ENCODE measurements around the gene MAML2. TPM values are rescaled to one million over a fixed set of nuclear protein-coding genes. Genes with fewer than 3 reads are reported as not detected.

The MAML2 gene
- total RNA-seq, 3 donors from 2014 or later (not counting 1 experiment from before 2014, with no cell fraction given): 14.2 to 20.5 (median 16.1) TPM

- Histone ChIP-seq H3K27ac (ENCODE audit: low read length) (peak overlapping the region; percentile 69), H3K9me3 (ENCODE audit: control insufficient read depth, insufficient read depth, low read length) (no peaks in the 10 kb centered on the region), H3K4me1 (ENCODE audit: control insufficient read depth, insufficient read depth, low read length) (peaks cover 24% of the 10 kb centered on the region), H3K27me3 (ENCODE audit: control insufficient read depth, insufficient read depth, low read length) (no peaks in the 10 kb centered on the region), H3K36me3 (ENCODE audit: control insufficient read depth, insufficient read depth, low read length) (no peaks in the 10 kb centered on the region), H3K4me3 (ENCODE audit: low read length) (no peak overlapping the region)
- intact Hi-C loops (cut with micrococcal nuclease): loop anchor here (2.0 kb wide), 1 partner anchor 51 kb away; no protein-coding TSS in a partner anchor
- no peaks in the 10 kb centered on the region for H3K9me3 Mint-ChIP-seq
- no peak for TF ChIP-seq CTCF (IDR thresholded peaks at IDR 0.05)
- peak overlapping the region; percentile 79 to 82 for H3K27ac Mint-ChIP-seq
- H3K36me3 Mint-ChIP-seq: no peaks in the 10 kb centered on the region
- H3K27me3 Mint-ChIP-seq (ENCODE audit: low read depth in 2 of 2): no peaks in the 10 kb centered on the region
- peak overlapping the region; percentile 22 for H3K4me3 Mint-ChIP-seq
- peaks cover 48% of the 10 kb centered on the region in 2 donors for H3K4me1 Mint-ChIP-seq
- DNase-seq: no peak
- WGBS (ENCODE audit: insufficient coverage): 89% methylated on average over 6 of the region's 7 CpGs
- no peak for ATAC-seq
Measured at GRCh38 chr11:96203567-96204365, 139.2 kb downstream of the MAML2 start.

- Mint-ChIP-seq H3K9me3 (no peaks in the 10 kb centered on the region), H3K27me3 (ENCODE audit: low read depth in 2 of 2) (no peaks in the 10 kb centered on the region), H3K4me3 (no peak overlapping the region), H3K36me3 (no peaks in the 10 kb centered on the region), H3K27ac (no peak overlapping the region), H3K4me1 (peaks cover 20 to 24% of the 10 kb centered on the region in 2 donors)
- Histone ChIP-seq H3K9me3 (ENCODE audit: control insufficient read depth, insufficient read depth, low read length) (no peaks in the 10 kb centered on the region), H3K4me3 (ENCODE audit: low read length) (no peak overlapping the region), H3K27ac (ENCODE audit: low read length) (no peak overlapping the region), H3K4me1 (ENCODE audit: control insufficient read depth, insufficient read depth, low read length) (peaks cover 7% of the 10 kb centered on the region), H3K36me3 (ENCODE audit: control insufficient read depth, insufficient read depth, low read length) (no peaks in the 10 kb centered on the region), H3K27me3 (ENCODE audit: control insufficient read depth, insufficient read depth, low read length) (no peaks in the 10 kb centered on the region)
- no peak for TF ChIP-seq CTCF (IDR thresholded peaks at IDR 0.05)
- intact Hi-C loops (cut with micrococcal nuclease): no loop called here
- DNase-seq (no peak), ATAC-seq (no peak)
Measured at GRCh38 chr11:96200243-96200642, 142.8 kb downstream of the MAML2 start.

GRCh38 chr11:96199563-96200025 lies 143.4 kb downstream of the MAML2 start:
- H3K9me3 ChIP-seq (ENCODE audit: control insufficient read depth, insufficient read depth, low read length): no peaks in the 10 kb centered on the region
- Mint-ChIP-seq H3K27me3 (ENCODE audit: low read depth in 2 of 2) (no peaks in the 10 kb centered on the region), H3K36me3 (no peaks in the 10 kb centered on the region), H3K4me3 (no peak overlapping the region), H3K9me3 (no peaks in the 10 kb centered on the region), H3K4me1 (peaks cover 17 to 19% of the 10 kb centered on the region in 2 donors), H3K27ac (no peak overlapping the region)
- H3K36me3 ChIP-seq (ENCODE audit: control insufficient read depth, insufficient read depth, low read length): no peaks in the 10 kb centered on the region
- no peak for TF ChIP-seq CTCF (IDR thresholded peaks at IDR 0.05)
- intact Hi-C loops (cut with micrococcal nuclease): no loop called here
- peaks cover 4% of the 10 kb centered on the region for H3K4me1 ChIP-seq (ENCODE audit: control insufficient read depth, insufficient read depth, low read length)
- H3K27me3 ChIP-seq (ENCODE audit: control insufficient read depth, insufficient read depth, low read length): no peaks in the 10 kb centered on the region
- no peak overlapping the region for H3K4me3 ChIP-seq (ENCODE audit: low read length)
- H3K27ac ChIP-seq (ENCODE audit: low read length): no peak overlapping the region
- DNase-seq: peak in 1 of 2 donors; percentile 80
- ATAC-seq: no peak
- WGBS (ENCODE audit: insufficient coverage): 84% methylated on average over 6 of the region's 10 CpGs
